Measurements from ENCODE around the gene ACAP1. TPM values are rescaled to one million over a fixed set of nuclear protein-coding genes. Genes with fewer than 3 reads are reported as not detected.
A peak's percentile ranks its signal among the peaks of the same experiment; 100 is the strongest.

ACAP1 gene
- 10 to 100 TPM in 1 of 3 donors, 1 to 10 TPM in 2; 7.0 to 10.2 (median 9.8) TPM for polyA plus RNA-seq (ENCODE audit: insufficient read length in 3 of 3)
- long read RNA-seq, donor 1, full-length matches to known transcripts = 14 of 14 reads
- long read RNA-seq, donor 1, partial matches to known transcripts = 0 of 14 reads
- long read RNA-seq, donor 1, other reads (novel, unspliced or antisense) = 0 of 14 reads
- long read RNA-seq, donor 2, full-length matches to known transcripts = 10 of 10 reads
- long read RNA-seq, donor 2, partial matches to known transcripts = 0 of 10 reads
- long read RNA-seq, donor 2, other reads (novel, unspliced or antisense) = 0 of 10 reads
- long read RNA-seq, donor 3, full-length matches to known transcripts = 6 of 6 reads
- long read RNA-seq, donor 3, partial matches to known transcripts = 0 of 6 reads
- long read RNA-seq, donor 3, other reads (novel, unspliced or antisense) = 0 of 6 reads
- long read RNA-seq, donor 4, full-length matches to known transcripts = 10 of 10 reads
- long read RNA-seq, donor 4, partial matches to known transcripts = 0 of 10 reads
- long read RNA-seq, donor 4, other reads (novel, unspliced or antisense) = 0 of 10 reads
- long read RNA-seq, donor 5, full-length matches to known transcripts = 3 of 3 reads
- long read RNA-seq, donor 5, partial matches to known transcripts = 0 of 3 reads
- long read RNA-seq, donor 5, other reads (novel, unspliced or antisense) = 0 of 3 reads
- long read RNA-seq, donor 6, full-length matches to known transcripts = 18 of 18 reads
- long read RNA-seq, donor 6, partial matches to known transcripts = 0 of 18 reads
- long read RNA-seq, donor 6, other reads (novel, unspliced or antisense) = 0 of 18 reads
- long read RNA-seq, donor 7, full-length matches to known transcripts = 17 of 17 reads
- long read RNA-seq, donor 7, partial matches to known transcripts = 0 of 17 reads
- long read RNA-seq, donor 7, other reads (novel, unspliced or antisense) = 0 of 17 reads
- long read RNA-seq, donor 8, full-length matches to known transcripts = 9 of 9 reads
- long read RNA-seq, donor 8, partial matches to known transcripts = 0 of 9 reads
- long read RNA-seq, donor 8, other reads (novel, unspliced or antisense) = 0 of 9 reads
- long read RNA-seq, donor 9, full-length matches to known transcripts = 12 of 12 reads
- long read RNA-seq, donor 9, partial matches to known transcripts = 0 of 12 reads
- long read RNA-seq, donor 9, other reads (novel, unspliced or antisense) = 0 of 12 reads
- long read RNA-seq, donor 10, full-length matches to known transcripts = 22 of 22 reads
- long read RNA-seq, donor 10, partial matches to known transcripts = 0 of 22 reads
- long read RNA-seq, donor 10, other reads (novel, unspliced or antisense) = 0 of 22 reads
- long read RNA-seq, donor 11, full-length matches to known transcripts = 12 of 12 reads
- long read RNA-seq, donor 11, partial matches to known transcripts = 0 of 12 reads
- long read RNA-seq, donor 11, other reads (novel, unspliced or antisense) = 0 of 12 reads
- long read RNA-seq, donor 12, full-length matches to known transcripts = 21 of 21 reads
- long read RNA-seq, donor 12, partial matches to known transcripts = 0 of 21 reads
- long read RNA-seq, donor 12, other reads (novel, unspliced or antisense) = 0 of 21 reads
- long read RNA-seq, donor 13, full-length matches to known transcripts = 14 of 14 reads
- long read RNA-seq, donor 13, partial matches to known transcripts = 0 of 14 reads
- long read RNA-seq, donor 13, other reads (novel, unspliced or antisense) = 0 of 14 reads
- long read RNA-seq, donor 14 = 0 reads
- long read RNA-seq, donor 15 = 0 reads
- long read RNA-seq, donor 16, full-length matches to known transcripts = 15 of 15 reads
- long read RNA-seq, donor 16, partial matches to known transcripts = 0 of 15 reads
- long read RNA-seq, donor 16, other reads (novel, unspliced or antisense) = 0 of 15 reads

- DNase-seq = no peak
Measured at GRCh38 chr17:7336240-7337175, at the start of gene ACAP1. Gene ACAP1 (plus strand): TSS chr17:7336529. CDS start chr17:7336735, 206 bp downstream.

GRCh38 chr17:7289256-7290032 lies 46.9 kb upstream of the ACAP1 start:
- DNase-seq = no peak

- DNase-seq = no peak
Measured at GRCh38 chr17:7290166-7290565, 46.2 kb upstream of the ACAP1 start.

- DNase-seq = no peak
Measured at GRCh38 chr17:7290685-7291084, 45.6 kb upstream of the ACAP1 start.

GRCh38 chr17:7292194-7292593 lies 44.1 kb upstream of the ACAP1 start:
- DNase-seq = no peak

- no peak for DNase-seq
Measured at GRCh38 chr17:7292729-7293128, 43.6 kb upstream of the ACAP1 start.

- DNase-seq = no peak
Measured at GRCh38 chr17:7293159-7293558, 43.2 kb upstream of the ACAP1 start.

- DNase-seq = no peak
Measured at GRCh38 chr17:7293816-7294613, 42.3 kb upstream of the ACAP1 start.

- DNase-seq = no peak
Measured at GRCh38 chr17:7294614-7295153, 41.6 kb upstream of the ACAP1 start, which contains the start of gene YBX2. Gene YBX2 (minus strand): TSS chr17:7294639. CDS start chr17:7294500, 139 bp downstream.

GRCh38 chr17:7295230-7296180 lies 40.8 kb upstream of the ACAP1 start:
- no peak for DNase-seq

GRCh38 chr17:7296189-7296861 lies 40.0 kb upstream of the ACAP1 start:
- peak; percentile 78 for DNase-seq

- no peak for DNase-seq
Measured at GRCh38 chr17:7304179-7304578, 32.1 kb upstream of the ACAP1 start.

GRCh38 chr17:7306911-7307685 lies 29.2 kb upstream of the ACAP1 start, which contains the start of gene EIF5A:
Gene EIF5A (plus strand): TSS chr17:7307628. CDS start chr17:7309636, 2,008 bp downstream.
- DNase-seq = peak; percentile 100
